ENCODE data around the gene PNMA8A. TPM values are rescaled to one million over a fixed set of nuclear protein-coding genes. Genes with fewer than 3 reads are reported as not detected.

Gene PNMA8A
- total RNA-seq, 1 experiment from 2014 or later = 40.1 TPM

- Histone ChIP-seq H3K36me3 (no peaks in the 10 kb centered on the region), H3K27me3 (peaks cover 7% of the 10 kb centered on the region; the same call in 1 of the 2 replicates), H3K27ac (no peak overlapping the region), H3K4me3 (no peak overlapping the region), H3K4me1 (no peaks in the 10 kb centered on the region), H3K9me3 (replicated peaks) (no peaks in the 10 kb centered on the region)
- no peak for DNase-seq
Observed at GRCh38 chr19:46496304-46496703, 24.9 kb upstream of the PNMA8A start.

GRCh38 chr19:46495786-46496099 is 24.4 kb upstream of the PNMA8A start, which contains the start of gene PNMA8B:
Gene PNMA8B (minus strand): TSS chr19:46495867. CDS start chr19:46495465, 402 bp downstream.
- peaks cover 7% of the 10 kb centered on the region; the same call in 1 of the 2 replicates for H3K27me3 ChIP-seq
- H3K27ac ChIP-seq = no peak within 1 kb of the TSS
- DNase-seq = peak; percentile 38 to 47
- no peaks in the 10 kb centered on the region for H3K36me3 ChIP-seq
- peak within 1 kb of the TSS; percentile 12; the same call in 1 of the 2 replicates for H3K4me3 ChIP-seq
- no peaks in the 10 kb centered on the region for H3K9me3 ChIP-seq (replicated peaks)
- H3K4me1 ChIP-seq = no peaks in the 10 kb centered on the region

- Histone ChIP-seq H3K27ac (no peak overlapping the region), H3K4me3 (peak overlapping the region; percentile 12; the same call in 1 of the 2 replicates), H3K9me3 (replicated peaks) (no peaks in the 10 kb centered on the region), H3K27me3 (peaks cover 7% of the 10 kb centered on the region; the same call in 1 of the 2 replicates), H3K36me3 (no peaks in the 10 kb centered on the region), H3K4me1 (no peaks in the 10 kb centered on the region)
- no peak for DNase-seq
Observed at GRCh38 chr19:46494941-46495785, 23.8 kb upstream of the PNMA8A start.

GRCh38 chr19:46494146-46494940 is 23.0 kb upstream of the PNMA8A start:
- Histone ChIP-seq H3K27me3 (peaks cover 13% of the 10 kb centered on the region; the same call in 1 of the 2 replicates), H3K36me3 (no peaks in the 10 kb centered on the region), H3K4me3 (no peak overlapping the region), H3K27ac (no peak overlapping the region), H3K4me1 (no peaks in the 10 kb centered on the region), H3K9me3 (replicated peaks) (no peaks in the 10 kb centered on the region)
- DNase-seq = no peak

- no peak overlapping the region for H3K27ac ChIP-seq
- H3K4me1 ChIP-seq = no peaks in the 10 kb centered on the region
- no peaks in the 10 kb centered on the region for H3K9me3 ChIP-seq (replicated peaks)
- H3K4me3 ChIP-seq = no peak overlapping the region
- peaks cover 17% of the 10 kb centered on the region; the same call in 1 of the 2 replicates for H3K27me3 ChIP-seq
- no peaks in the 10 kb centered on the region for H3K36me3 ChIP-seq
- DNase-seq = no peak
Observed at GRCh38 chr19:46493236-46494145, 22.1 kb upstream of the PNMA8A start.

- Histone ChIP-seq H3K36me3 (no peaks in the 10 kb centered on the region), H3K4me1 (no peaks in the 10 kb centered on the region), H3K27ac (no peak overlapping the region), H3K27me3 (peaks cover 20% of the 10 kb centered on the region; the same call in 1 of the 2 replicates), H3K9me3 (replicated peaks) (no peaks in the 10 kb centered on the region), H3K4me3 (no peak overlapping the region)
- DNase-seq = no peak
Observed at GRCh38 chr19:46492841-46493235, 21.5 kb upstream of the PNMA8A start.

GRCh38 chr19:46491975-46492682 is 20.8 kb upstream of the PNMA8A start:
- Histone ChIP-seq H3K27ac (no peak overlapping the region), H3K27me3 (peaks cover 20% of the 10 kb centered on the region; the same call in 1 of the 2 replicates), H3K36me3 (no peaks in the 10 kb centered on the region), H3K9me3 (replicated peaks) (no peaks in the 10 kb centered on the region), H3K4me1 (no peaks in the 10 kb centered on the region), H3K4me3 (no peak overlapping the region)
- DNase-seq = no peak

GRCh38 chr19:46490774-46491173 is 19.4 kb upstream of the PNMA8A start:
- DNase-seq = no peak
- H3K36me3 ChIP-seq = no peaks in the 10 kb centered on the region
- no peaks in the 10 kb centered on the region for H3K9me3 ChIP-seq (replicated peaks)
- peaks cover 17% of the 10 kb centered on the region; the same call in 1 of the 2 replicates for H3K27me3 ChIP-seq
- H3K4me3 ChIP-seq = no peak overlapping the region
- no peaks in the 10 kb centered on the region for H3K4me1 ChIP-seq
- no peak overlapping the region for H3K27ac ChIP-seq

- Histone ChIP-seq H3K4me1 (no peaks in the 10 kb centered on the region), H3K27me3 (peaks cover 17% of the 10 kb centered on the region; the same call in 1 of the 2 replicates)
- no peak for DNase-seq
Observed at GRCh38 chr19:46489445-46490272, 18.3 kb upstream of the PNMA8A start.

GRCh38 chr19:46488551-46488950 is 17.2 kb upstream of the PNMA8A start:
- Histone ChIP-seq H3K36me3 (no peaks in the 10 kb centered on the region), H3K27ac (no peak overlapping the region), H3K4me1 (no peaks in the 10 kb centered on the region), H3K9me3 (replicated peaks) (no peaks in the 10 kb centered on the region), H3K4me3 (no peak overlapping the region), H3K27me3 (peaks cover 17% of the 10 kb centered on the region; the same call in 1 of the 2 replicates)
- DNase-seq = no peak

More at GRCh38 chr19:46489445-46490272, 18.3 kb upstream of the PNMA8A start:
- Histone ChIP-seq H3K9me3 (replicated peaks) (no peaks in the 10 kb centered on the region), H3K4me3 (no peak overlapping the region), H3K36me3 (no peaks in the 10 kb centered on the region), H3K27ac (no peak overlapping the region)

GRCh38 chr19:46487802-46488445 is 16.6 kb upstream of the PNMA8A start:
- Histone ChIP-seq H3K4me3 (peak overlapping the region; percentile 12), H3K27me3 (peaks cover 17% of the 10 kb centered on the region; the same call in 1 of the 2 replicates), H3K27ac (no peak overlapping the region), H3K36me3 (no peaks in the 10 kb centered on the region), H3K9me3 (replicated peaks) (no peaks in the 10 kb centered on the region), H3K4me1 (no peaks in the 10 kb centered on the region)
- peak; percentile 75 to 90 for DNase-seq

- H3K36me3 ChIP-seq = no peaks in the 10 kb centered on the region
- H3K4me3 ChIP-seq = peak overlapping the region; percentile 12
- H3K27me3 ChIP-seq = peaks cover 17% of the 10 kb centered on the region; the same call in 1 of the 2 replicates
- DNase-seq = no peak
- H3K27ac ChIP-seq = no peak overlapping the region
- no peaks in the 10 kb centered on the region for H3K9me3 ChIP-seq (replicated peaks)
- peaks cover 2% of the 10 kb centered on the region; the same call in 1 of the 2 replicates for H3K4me1 ChIP-seq
Observed at GRCh38 chr19:46487178-46487801, 15.9 kb upstream of the PNMA8A start.
